Measurements from ENCODE around the gene MRPS21.
A peak's percentile ranks its signal among the peaks of the same experiment; 100 is the strongest.
"Not testable (repeated sequence)": the region's sequence is repeated elsewhere in the genome, so short reads cannot be mapped to it uniquely, and the experiment has no call there.

The MRPS21 gene

GRCh38 chr1:150288382-150288781 is 5.3 kb upstream of the MRPS21 start:
- Histone ChIP-seq H3K4me1 (ENCODE audit: control insufficient read depth, insufficient read depth, low read length) (peaks cover 2% of the 10 kb centered on the region), H3K27me3 (ENCODE audit: control insufficient read depth, insufficient read depth, low read length) (no peaks in the 10 kb centered on the region), H3K27ac (ENCODE audit: low read depth, low read length) (no peak overlapping the region), H3K36me3 (ENCODE audit: control insufficient read depth, insufficient read depth, low read length) (no peaks in the 10 kb centered on the region), H3K9ac (ENCODE audit: low read length) (no peak overlapping the region), H3K4me3 (ENCODE audit: low read length) (no peak overlapping the region)

- H3K27ac ChIP-seq (ENCODE audit: low read depth, low read length), result no peak overlapping the region
- no peak overlapping the region for H3K9ac ChIP-seq (ENCODE audit: low read length)
- no peaks in the 10 kb centered on the region for H3K27me3 ChIP-seq (ENCODE audit: control insufficient read depth, insufficient read depth, low read length)
- H3K4me3 ChIP-seq (ENCODE audit: low read length), result no peak overlapping the region
- H3K36me3 ChIP-seq (ENCODE audit: control insufficient read depth, insufficient read depth, low read length), result no peaks in the 10 kb centered on the region
- H3K4me1 ChIP-seq (ENCODE audit: control insufficient read depth, insufficient read depth, low read length), result no peaks in the 10 kb centered on the region
Measured at GRCh38 chr1:150288822-150289221, 4.8 kb upstream of the MRPS21 start.

DNA sequence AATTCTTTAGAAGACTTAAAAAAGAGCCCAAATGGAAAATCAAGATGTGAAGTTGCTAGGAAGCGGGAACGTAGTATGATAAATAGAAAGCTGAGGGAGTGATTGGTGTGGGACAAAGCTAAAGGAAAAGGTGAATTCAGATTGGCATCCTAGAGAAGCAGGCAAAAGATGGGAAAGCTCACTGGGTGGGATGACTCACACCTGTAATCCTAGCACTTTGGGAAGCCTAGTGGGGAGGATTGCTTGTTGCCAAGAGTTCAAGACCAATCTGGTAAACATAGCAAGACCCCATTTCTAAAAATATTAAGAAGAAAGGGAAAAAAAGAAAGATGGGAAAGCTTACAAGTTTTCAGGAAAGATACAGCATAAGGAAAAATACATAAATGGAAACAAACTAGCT is 1.8 kb downstream of the MRPS21 start:
- H3K27ac ChIP-seq (ENCODE audit: low read depth, low read length), result no peak overlapping the region
- no peak overlapping the region for H3K9ac ChIP-seq (ENCODE audit: low read length)
- H3K4me1 ChIP-seq (ENCODE audit: control insufficient read depth, insufficient read depth, low read length), result peaks cover 3% of the 10 kb centered on the region
- H3K36me3 ChIP-seq (ENCODE audit: control insufficient read depth, insufficient read depth, low read length), result no peaks in the 10 kb centered on the region
- no peaks in the 10 kb centered on the region for H3K27me3 ChIP-seq (ENCODE audit: control insufficient read depth, insufficient read depth, low read length)
- no peak overlapping the region for H3K4me3 ChIP-seq (ENCODE audit: low read length)

GRCh38 chr1:150299716-150300115 is 6.1 kb downstream of the MRPS21 start:
- H3K27me3 ChIP-seq (ENCODE audit: control insufficient read depth, insufficient read depth, low read length), result no peaks in the 10 kb centered on the region
- H3K4me1 ChIP-seq (ENCODE audit: control insufficient read depth, insufficient read depth, low read length), result no peaks in the 10 kb centered on the region
- H3K4me3 ChIP-seq (ENCODE audit: low read length), result no peak overlapping the region
- H3K36me3 ChIP-seq (ENCODE audit: control insufficient read depth, insufficient read depth, low read length), result no peaks in the 10 kb centered on the region
- H3K27ac ChIP-seq (ENCODE audit: low read depth, low read length), result no peak overlapping the region
- H3K9ac ChIP-seq (ENCODE audit: low read length), result no peak overlapping the region

GRCh38 chr1:150302338-150302737 is 8.7 kb downstream of the MRPS21 start:
- H3K4me3 ChIP-seq (ENCODE audit: low read length), result no peak overlapping the region
- H3K36me3 ChIP-seq (ENCODE audit: control insufficient read depth, insufficient read depth, low read length), result no peaks in the 10 kb centered on the region
- H3K27ac ChIP-seq (ENCODE audit: low read depth, low read length), result no peak overlapping the region
- no peak overlapping the region for H3K9ac ChIP-seq (ENCODE audit: low read length)
- no peaks in the 10 kb centered on the region for H3K27me3 ChIP-seq (ENCODE audit: control insufficient read depth, insufficient read depth, low read length)
- no peaks in the 10 kb centered on the region for H3K4me1 ChIP-seq (ENCODE audit: control insufficient read depth, insufficient read depth, low read length)

DNA sequence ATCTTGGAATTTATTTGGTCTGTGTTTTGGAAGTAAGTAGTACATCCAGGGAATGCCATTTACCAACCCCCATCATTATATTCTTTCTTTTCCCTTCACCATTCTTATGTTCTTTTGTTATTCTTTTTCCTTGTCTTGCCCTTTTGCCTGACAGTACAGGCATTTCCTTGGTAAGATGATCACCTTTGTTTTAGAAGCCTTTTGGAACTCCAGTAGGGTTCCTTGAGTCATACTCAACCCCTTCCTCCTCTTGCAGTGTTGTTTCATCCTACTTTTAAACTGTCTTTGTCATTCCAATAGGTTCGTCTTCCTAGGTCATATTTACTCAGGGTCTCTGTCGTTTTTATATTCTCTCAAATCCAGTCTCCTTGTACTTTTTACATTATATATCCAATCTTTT is 9.2 kb downstream of the MRPS21 start:
- Histone ChIP-seq H3K4me3 (ENCODE audit: low read length) (no peak overlapping the region), H3K27ac (ENCODE audit: low read depth, low read length) (no peak overlapping the region), H3K4me1 (ENCODE audit: control insufficient read depth, insufficient read depth, low read length) (no peaks in the 10 kb centered on the region), H3K9ac (ENCODE audit: low read length) (no peak overlapping the region), H3K27me3 (ENCODE audit: control insufficient read depth, insufficient read depth, low read length) (no peaks in the 10 kb centered on the region), H3K36me3 (ENCODE audit: control insufficient read depth, insufficient read depth, low read length) (no peaks in the 10 kb centered on the region)

DNA sequence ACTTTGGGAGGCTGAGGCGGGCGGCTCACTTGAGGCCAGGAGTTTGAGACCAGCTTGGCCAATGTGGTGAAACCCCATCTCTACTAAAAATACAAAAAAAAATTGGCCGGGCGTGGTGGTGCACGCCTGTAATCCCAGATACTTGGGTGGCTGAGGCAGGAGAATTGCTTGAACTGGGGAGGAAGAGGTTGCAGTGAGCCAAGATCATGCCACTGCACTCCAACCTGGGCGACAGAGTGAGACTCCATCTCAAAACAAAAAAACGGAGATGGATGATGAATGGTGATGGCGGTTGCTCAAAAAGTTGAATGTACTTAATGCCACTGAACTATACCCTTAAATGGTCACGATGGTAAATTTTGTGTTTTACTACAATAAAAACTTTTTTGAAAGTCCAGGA is 14.9 kb downstream of the MRPS21 start:
- not testable (repeated sequence) for H3K27ac ChIP-seq (ENCODE audit: low read depth, low read length); H3K9ac ChIP-seq (ENCODE audit: low read length); H3K4me1 ChIP-seq (ENCODE audit: control insufficient read depth, insufficient read depth, low read length); H3K36me3 ChIP-seq (ENCODE audit: control insufficient read depth, insufficient read depth, low read length); H3K4me3 ChIP-seq (ENCODE audit: low read length); H3K27me3 ChIP-seq (ENCODE audit: control insufficient read depth, insufficient read depth, low read length)

GRCh38 chr1:150309758-150310508 is 16.3 kb downstream of the MRPS21 start:
- no peaks in the 10 kb centered on the region for H3K36me3 ChIP-seq (ENCODE audit: control insufficient read depth, insufficient read depth, low read length)
- H3K27ac ChIP-seq (ENCODE audit: low read depth, low read length), result no peak overlapping the region
- H3K9ac ChIP-seq (ENCODE audit: low read length), result no peak overlapping the region
- no peaks in the 10 kb centered on the region for H3K27me3 ChIP-seq (ENCODE audit: control insufficient read depth, insufficient read depth, low read length)
- no peaks in the 10 kb centered on the region for H3K4me1 ChIP-seq (ENCODE audit: control insufficient read depth, insufficient read depth, low read length)
- H3K4me3 ChIP-seq (ENCODE audit: low read length), result no peak overlapping the region

GRCh38 chr1:150311762-150312161 is 18.1 kb downstream of the MRPS21 start:
- H3K27ac ChIP-seq (ENCODE audit: low read depth, low read length), result no peak overlapping the region
- H3K4me1 ChIP-seq (ENCODE audit: control insufficient read depth, insufficient read depth, low read length), result no peaks in the 10 kb centered on the region
- no peak overlapping the region for H3K4me3 ChIP-seq (ENCODE audit: low read length)
- H3K27me3 ChIP-seq (ENCODE audit: control insufficient read depth, insufficient read depth, low read length), result no peaks in the 10 kb centered on the region
- no peak overlapping the region for H3K9ac ChIP-seq (ENCODE audit: low read length)
- no peaks in the 10 kb centered on the region for H3K36me3 ChIP-seq (ENCODE audit: control insufficient read depth, insufficient read depth, low read length)

- H3K4me1 ChIP-seq (ENCODE audit: control insufficient read depth, insufficient read depth, low read length); H3K9ac ChIP-seq (ENCODE audit: low read length); H3K27me3 ChIP-seq (ENCODE audit: control insufficient read depth, insufficient read depth, low read length); H3K27ac ChIP-seq (ENCODE audit: low read depth, low read length); H3K36me3 ChIP-seq (ENCODE audit: control insufficient read depth, insufficient read depth, low read length); H3K4me3 ChIP-seq (ENCODE audit: low read length): not testable (repeated sequence)
Measured at GRCh38 chr1:150314691-150315090, 21.0 kb downstream of the MRPS21 start.

DNA sequence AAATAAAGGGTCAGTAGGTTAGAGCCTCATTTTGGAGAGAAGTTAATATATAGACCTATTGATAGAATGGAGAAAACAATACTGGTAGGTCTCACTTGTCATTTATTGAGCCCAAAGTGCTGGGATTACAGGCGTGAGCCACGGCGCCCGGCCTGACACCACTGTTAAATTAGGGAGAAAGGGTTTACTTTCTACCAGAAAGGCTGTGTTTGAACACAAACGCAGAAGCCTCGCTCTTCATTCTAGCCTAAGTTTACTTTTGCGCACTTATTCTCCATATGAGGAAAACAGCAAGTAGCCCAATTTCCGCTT is 27.0 kb downstream of the MRPS21 start:
- Histone ChIP-seq H3K9ac (ENCODE audit: low read length) (no peak overlapping the region), H3K27me3 (ENCODE audit: control insufficient read depth, insufficient read depth, low read length) (no peaks in the 10 kb centered on the region), H3K27ac (ENCODE audit: low read depth, low read length) (peak overlapping the region; percentile 85), H3K4me3 (ENCODE audit: low read length) (peak overlapping the region; percentile 97), H3K36me3 (ENCODE audit: control insufficient read depth, insufficient read depth, low read length) (peaks cover 5% of the 10 kb centered on the region), H3K4me1 (ENCODE audit: control insufficient read depth, insufficient read depth, low read length) (peaks cover 3% of the 10 kb centered on the region)

DNA sequence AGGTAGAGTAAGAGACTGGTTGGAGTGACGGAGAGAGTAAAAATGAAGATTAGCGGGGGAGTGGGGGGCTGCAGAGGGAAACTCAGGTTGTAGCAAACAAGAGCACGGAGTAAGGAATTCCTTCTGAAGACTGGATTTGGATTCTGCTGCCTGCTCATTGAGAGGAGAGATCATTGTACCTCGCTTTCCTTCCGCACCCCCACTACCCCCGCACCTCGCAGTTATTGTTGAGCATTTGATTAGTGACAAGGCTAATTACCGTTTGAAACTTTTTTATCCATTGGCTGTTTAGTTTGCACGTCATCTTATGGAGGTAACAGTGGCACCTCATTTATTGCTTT is 28.1 kb downstream of the MRPS21 start:
- H3K27ac ChIP-seq (ENCODE audit: low read depth, low read length), result peak overlapping the region; percentile 85
- peaks cover 9% of the 10 kb centered on the region for H3K36me3 ChIP-seq (ENCODE audit: control insufficient read depth, insufficient read depth, low read length)
- H3K4me3 ChIP-seq (ENCODE audit: low read length), result peak overlapping the region; percentile 97
- H3K4me1 ChIP-seq (ENCODE audit: control insufficient read depth, insufficient read depth, low read length), result peaks cover 3% of the 10 kb centered on the region
- no peaks in the 10 kb centered on the region for H3K27me3 ChIP-seq (ENCODE audit: control insufficient read depth, insufficient read depth, low read length)
- H3K9ac ChIP-seq (ENCODE audit: low read length), result peak overlapping the region; percentile 81

DNA sequence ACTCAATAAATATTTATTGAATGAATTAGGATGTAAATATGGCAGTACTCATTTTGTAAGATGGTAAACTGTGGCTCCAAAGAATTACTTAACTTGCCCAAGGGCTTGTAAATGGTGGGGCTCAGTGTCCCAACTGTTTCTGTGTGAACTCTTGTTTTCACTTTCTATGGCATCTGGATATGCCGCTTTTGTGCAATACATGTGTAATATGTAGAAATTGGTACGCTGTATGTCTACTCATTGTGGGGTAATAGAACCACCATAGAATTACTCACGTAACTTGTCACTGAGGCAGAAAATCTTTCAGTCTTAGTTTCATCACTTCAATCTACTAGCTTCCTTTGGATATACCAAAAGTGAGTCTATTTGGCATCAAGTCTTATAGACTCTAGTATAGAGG is 28.6 kb downstream of the MRPS21 start:
- H3K4me1 ChIP-seq (ENCODE audit: control insufficient read depth, insufficient read depth, low read length), result peaks cover 3% of the 10 kb centered on the region
- H3K27me3 ChIP-seq (ENCODE audit: control insufficient read depth, insufficient read depth, low read length), result no peaks in the 10 kb centered on the region
- H3K36me3 ChIP-seq (ENCODE audit: control insufficient read depth, insufficient read depth, low read length), result peaks cover 12% of the 10 kb centered on the region
- H3K4me3 ChIP-seq (ENCODE audit: low read length), result peak overlapping the region; percentile 97
- no peak overlapping the region for H3K27ac ChIP-seq (ENCODE audit: low read depth, low read length)
- H3K9ac ChIP-seq (ENCODE audit: low read length), result no peak overlapping the region
